GM23338 (cell line): ENCODE data around the gene STYK1. TPM values are rescaled to one million over a fixed set of nuclear protein-coding genes. Genes with fewer than 3 reads are reported as not detected.
A peak's percentile ranks its signal among the peaks of the same experiment; 100 is the strongest.

Experiments used
- ATAC-seq: fragments of 200-7000 bp; cut with Tn5 transposase; 3 replicates; pipeline ENCODE4 v1.9.1; 2020
- DNase-seq: peaks from one replicate; pipeline ENCODE4 v3.0.0-alpha.2; 2015; ENCODE audit warnings: low spot score
- H2AFZ ChIP-seq: fragments of 200-600 bp; sonication (generic); 2 replicates; pipeline ENCODE4 v1.8.0; 2016; ENCODE audit warnings: antibody characterized with exemption, mild to moderate bottlenecking, moderate library complexity
- H3F3A ChIP-seq: fragments of 200-600 bp; sonication (generic); replicated peaks from 2 replicates; pipeline ENCODE4 v1.8.0; 2017; ENCODE audit warnings: antibody characterized with exemption, mixed run types, low read depth
- H3K27ac ChIP-seq: fragments of 200-600 bp; sonication (generic); 2 replicates; pipeline ENCODE4 v1.6.1; 2016; ENCODE audit warnings: low read depth
- H3K27me3 ChIP-seq: fragments of 200-600 bp; sonication (generic); 2 replicates; pipeline ENCODE4 v1.8.0; 2016; ENCODE audit warnings: mild to moderate bottlenecking, mixed run types, moderate library complexity; ENCODE audit not compliant: insufficient read depth
- H3K36me3 ChIP-seq: fragments of 200-600 bp; sonication (generic); 2 replicates; pipeline ENCODE4 v1.8.0; 2016; ENCODE audit warnings: mild to moderate bottlenecking; ENCODE audit not compliant: insufficient read depth
- H3K4me1 ChIP-seq: fragments of 200-600 bp; sonication (generic); 2 replicates; pipeline ENCODE4 v1.8.0; 2016; ENCODE audit warnings: mild to moderate bottlenecking, moderate library complexity; ENCODE audit not compliant: insufficient read depth
- H3K4me2 ChIP-seq: fragments of 200-600 bp; sonication (generic); 2 replicates; pipeline ENCODE4 v1.7.1; 2017; ENCODE audit warnings: mixed run types
- H3K4me3 ChIP-seq: fragments of 200-600 bp; sonication (generic); 2 replicates; pipeline ENCODE4 v1.6.1; 2016; ENCODE audit warnings: mixed run types
- H3K79me2 ChIP-seq: fragments of 200-600 bp; sonication (generic); replicated peaks from 2 replicates; pipeline ENCODE4 v1.8.0; 2017; ENCODE audit warnings: mild to moderate bottlenecking; ENCODE audit not compliant: insufficient read depth
- H3K9me2 ChIP-seq: fragments of 200-600 bp; sonication (generic); 2 replicates; pipeline ENCODE4 v1.8.0; 2017; ENCODE audit not compliant: insufficient read depth
- H4K20me1 ChIP-seq: fragments of 200-600 bp; sonication (generic); replicated peaks from 2 replicates; pipeline ENCODE4 v1.8.0; 2017; ENCODE audit warnings: mild to moderate bottlenecking; ENCODE audit not compliant: insufficient read depth
- H3K27ac Mint-ChIP-seq: 2 replicates; pipeline ENCODE4 v1.8.0; 2020; ENCODE audit warnings: inconsistent platforms, mild to moderate bottlenecking, moderate library complexity, mixed read lengths
- H3K27me3 Mint-ChIP-seq: 3 replicates; pipeline ENCODE4 v1.8.0; 2022; ENCODE audit warnings: low read depth, mild to moderate bottlenecking, moderate library complexity, mixed read lengths, inconsistent platforms; ENCODE audit not compliant: insufficient read depth, poor library complexity
- H3K36me3 Mint-ChIP-seq: 3 replicates; pipeline ENCODE4 v1.8.0; 2021; ENCODE audit warnings: low read depth, mild to moderate bottlenecking, inconsistent platforms, moderate library complexity, mixed read lengths
- H3K4me1 Mint-ChIP-seq: 3 replicates; pipeline ENCODE4 v1.8.0; 2020; ENCODE audit warnings: mild to moderate bottlenecking, inconsistent platforms, mixed read lengths
- H3K4me3 Mint-ChIP-seq: 3 replicates; pipeline ENCODE4 v1.8.0; 2021; ENCODE audit warnings: moderate library complexity, mild to moderate bottlenecking, inconsistent platforms, mixed read lengths
- H3K9me3 Mint-ChIP-seq: 3 replicates; pipeline ENCODE4 v1.8.0; 2020; ENCODE audit warnings: moderate library complexity, mild to moderate bottlenecking, inconsistent platforms, mixed read lengths
- CREB1 ChIP-seq: fragments of 250-450 bp; sonication (Bioruptor Pico); IDR thresholded peaks from 2 replicates; pipeline ENCODE4 v1.5.0; 2020; ENCODE audit warnings: low read depth, mild to moderate bottlenecking, moderate library complexity
- CTCF ChIP-seq, 2 experiments: fragments of 200-600 bp in 1 of 2; sonication (generic) in 1 of 2; conservative IDR thresholded peaks; 2 replicates each; pipeline versions ENCODE4 v1.5.1 to v1.6.1; 2016 to 2017; ENCODE audit warnings: antibody characterized with exemption in 2 of 2, low read depth in 2 of 2, mild to moderate bottlenecking in 2 of 2, moderate library complexity in 1 of 2
- EZH2 ChIP-seq: fragments of 200-600 bp; sonication (generic); IDR thresholded peaks from one replicate; pipeline ENCODE4 v1.8.0; 2017; ENCODE audit warnings: antibody characterized with exemption, mild to moderate bottlenecking, low read depth; ENCODE audit not compliant: unreplicated experiment
- JUNB ChIP-seq: IDR thresholded peaks from one replicate; pipeline ENCODE4 v1.6.1; 2016; ENCODE audit warnings: antibody characterized with exemption; ENCODE audit not compliant: unreplicated experiment
- NANOG ChIP-seq: IDR thresholded peaks from 2 replicates; pipeline ENCODE4 v1.6.1; 2016; ENCODE audit warnings: antibody characterized with exemption, borderline replicate concordance
- POLR2AphosphoS5 ChIP-seq: IDR thresholded peaks from 2 replicates; pipeline ENCODE4 v1.6.1; 2016; ENCODE audit warnings: antibody characterized with exemption, low read depth
- REST ChIP-seq: IDR thresholded peaks from one replicate; pipeline ENCODE4 v1.6.1; 2018; ENCODE audit warnings: antibody characterized with exemption; ENCODE audit not compliant: unreplicated experiment
- STAT1 ChIP-seq: IDR thresholded peaks from one replicate; pipeline ENCODE4 v1.6.1; 2016; ENCODE audit warnings: antibody characterized with exemption; ENCODE audit not compliant: unreplicated experiment
- ZNF114 ChIP-seq: fragments of 250-450 bp; sonication (Bioruptor Pico); IDR thresholded peaks from 2 replicates; pipeline ENCODE4 v1.5.0; 2020; ENCODE audit warnings: mild to moderate bottlenecking, moderate library complexity
- ZNF331 ChIP-seq: fragments of 250-450 bp; sonication (Bioruptor Pico); IDR thresholded peaks from 2 replicates; pipeline ENCODE4 v1.5.0; 2020; ENCODE audit warnings: low read depth, mild to moderate bottlenecking, moderate library complexity
- polyA plus RNA-seq: library from polyadenylated mRNA; unstranded; fragments of >200 nt; fragmentation: Nextera tagmentation; extraction: Ambion mirVana; gene quantifications from 2 replicates; pipeline ENCODE4 v1.2.1, GENCODE V29; 2016
- total RNA-seq: library from RNA; depleted of rRNA; stranded (reverse); fragments of >200 nt; shearing (Covaris generic); gene quantifications from 2 replicates; pipeline ENCODE4 v1.2.3, GENCODE V29; 2014

The STYK1 gene
- total and polyA plus RNA-seq, 2 experiments from 2014 or later: 1.2 to 1.8 TPM

GRCh38 chr12:10614056-10614370 lies 59.8 kb downstream of the STYK1 start (continued):
- TF ChIP-seq CTCF (conservative IDR thresholded peaks at IDR 0.05; ENCODE audit: low read depth in 2 of 2): no peak
- TF ChIP-seq EZH2: no peak
- TF ChIP-seq JUNB: no peak
- TF ChIP-seq POLR2AphosphoS5: no peak
- TF ChIP-seq ZNF331: no peak
- TF ChIP-seq CREB1 (CRISPR knock-in tag): no peak

GRCh38 chr12:10613349-10614055 lies 60.4 kb downstream of the STYK1 start, which contains the start of gene MAGOHB:
MAGOHB (minus strand) TSS chr12:10613609; CDS start chr12:10613532, 77 bp downstream.
- H3K4me1 Mint-ChIP-seq: peaks cover 8% of the 10 kb centered on the region; the same call in 2 of the 3 replicates
- peaks cover 3% of the 10 kb centered on the region; the same call in 2 of the 3 replicates for H3K9me3 Mint-ChIP-seq
- Histone ChIP-seq H3K27me3 (no peaks in the 10 kb centered on the region), H3K79me2 (peaks cover 27% of the 10 kb centered on the region), H3K4me1 (0 out of 2 replicates have a peak, but pooled peaks cover 4% of the 10 kb centered on the region), H2AFZ (peak within 1 kb of the TSS; percentile 14; the same call in 1 of the 2 replicates), H3K4me2 (peak within 1 kb of the TSS; percentile 85), H3K27ac (peak within 1 kb of the TSS; percentile 77), H3K4me3 (peak within 1 kb of the TSS; percentile 73), H3F3A (no peaks in the 10 kb centered on the region), H4K20me1 (no peaks in the 10 kb centered on the region; the same call in 1 of the 2 replicates), H3K9me2 (no peaks in the 10 kb centered on the region), H3K36me3 (peaks cover 14% of the 10 kb centered on the region; the same call in 1 of the 2 replicates)
- ATAC-seq (peak; percentile 97), DNase-seq (peak; percentile 98)
- peaks cover 39% of the 10 kb centered on the region for H3K36me3 Mint-ChIP-seq
- H3K27ac Mint-ChIP-seq: peak within 1 kb of the TSS; percentile 100
- H3K4me3 Mint-ChIP-seq: peak within 1 kb of the TSS; percentile 99
- H3K27me3 Mint-ChIP-seq: peaks cover 5% of the 10 kb centered on the region
- TF ChIP-seq ZNF114 (CRISPR knock-in tag): no peak
- TF ChIP-seq STAT1: no peak
- TF ChIP-seq CTCF (conservative IDR thresholded peaks at IDR 0.05; ENCODE audit: low read depth in 2 of 2): no peak
- TF ChIP-seq NANOG: no peak
- no peak for TF ChIP-seq JUNB
- TF ChIP-seq CREB1 (CRISPR knock-in tag): peak; percentile 100
- no peak for TF ChIP-seq ZNF331
- no peak for TF ChIP-seq REST
